Bronchial epithelial cell (primary cell): Measurements from ENCODE around the gene PATJ. TPM values are rescaled to one million over a fixed set of nuclear protein-coding genes. Genes with fewer than 3 reads are reported as not detected.
"Not testable (repeated sequence)": the region's sequence is repeated elsewhere in the genome, so short reads cannot be mapped to it uniquely, and the experiment has no call there.

Experiments used
- DNase-seq: peaks from one replicate; pipeline ENCODE4 v3.0.0-alpha.2; 2010; ENCODE audit warnings: low read depth
- FAIRE-seq: peaks from 2 replicates; lab custom pipeline; 2011; peaks lifted over from hg19 to GRCh38; lab: Jason Lieb, UNC
- H3K27me3 ChIP-seq: 2 replicates; pipeline ENCODE4 v1.5.1; 2011; ENCODE audit warnings: low read length; ENCODE audit not compliant: control insufficient read depth, insufficient read depth
- H3K36me3 ChIP-seq: 2 replicates; pipeline ENCODE4 v1.5.1; 2011; ENCODE audit warnings: low read length; ENCODE audit not compliant: control insufficient read depth, insufficient read depth
- H3K4me3 ChIP-seq: 2 replicates; pipeline ENCODE4 v1.5.1; 2011; ENCODE audit warnings: mild to moderate bottlenecking, low read depth, low read length, control low read depth
- CTCF ChIP-seq: IDR thresholded peaks from 2 replicates; pipeline ENCODE4 v1.5.1; 2011; ENCODE audit warnings: mild to moderate bottlenecking, moderate library complexity, low read length, control low read depth, inconsistent platforms; ENCODE audit not compliant: insufficient read depth, severe bottlenecking
- total RNA-seq: library from RNA; depleted of rRNA; stranded (reverse); fragments of >200 nt; gene quantifications from 2 replicates; pipeline ENCODE4 v1.2.1, GENCODE V29; 2014

The PATJ gene
- total RNA-seq, 1 donor from 2014 or later, result 46.6 TPM

- TF ChIP-seq CTCF, result no peak
- no peaks in the 10 kb centered on the region for H3K27me3 ChIP-seq
- H3K4me3 ChIP-seq, result no peak overlapping the region
- DNase-seq (peak; percentile 68), FAIRE-seq (no peak)
- peaks cover 2% of the 10 kb centered on the region for H3K36me3 ChIP-seq
These were observed 150.7 kb downstream of the PATJ start for GRCh38 chr1:61892977-61893376.

GRCh38 chr1:61894296-61894695, 152.0 kb downstream of the PATJ start:
- H3K4me3 ChIP-seq, H3K36me3 ChIP-seq, FAIRE-seq, H3K27me3 ChIP-seq, DNase-seq: not testable (repeated sequence)

GRCh38 chr1:61895175-61895574, 152.9 kb downstream of the PATJ start:
- no peak for TF ChIP-seq CTCF
- Histone ChIP-seq H3K4me3 (no peak overlapping the region), H3K36me3 (peaks cover 3% of the 10 kb centered on the region), H3K27me3 (no peaks in the 10 kb centered on the region)
- DNase-seq, result no peak
- no peak for FAIRE-seq

GRCh38 chr1:61898658-61899057, 156.4 kb downstream of the PATJ start:
- no peak for TF ChIP-seq CTCF
- FAIRE-seq, result no peak
- H3K4me3 ChIP-seq, result no peak overlapping the region
- peaks cover 3% of the 10 kb centered on the region for H3K36me3 ChIP-seq
- DNase-seq, result peak; percentile 13
- no peaks in the 10 kb centered on the region for H3K27me3 ChIP-seq

GRCh38 chr1:61904354-61904753, 162.1 kb downstream of the PATJ start:
- FAIRE-seq (no peak), DNase-seq (peak; percentile 21)
- H3K4me3 ChIP-seq, result no peak overlapping the region
- H3K27me3 ChIP-seq, result no peaks in the 10 kb centered on the region
- H3K36me3 ChIP-seq, result peaks cover 3% of the 10 kb centered on the region
- no peak for TF ChIP-seq CTCF

- DNase-seq, result no peak
- no peak for TF ChIP-seq CTCF
- H3K27me3 ChIP-seq, result no peaks in the 10 kb centered on the region
- no peak overlapping the region for H3K4me3 ChIP-seq
- H3K36me3 ChIP-seq, result peaks cover 5% of the 10 kb centered on the region
- no peak for FAIRE-seq
These were observed 164.8 kb downstream of the PATJ start for GRCh38 chr1:61907102-61907501.
